ENCODE data around the gene TMEM232.

The TMEM232 gene

GRCh38 chr5:110414360-110414759 is 312.1 kb downstream of the TMEM232 start:
- no peak for DNase-seq (ENCODE audit: extremely low read depth, low read depth)
- peak; percentile 62 for TF ChIP-seq CTCF (IDR thresholded peaks at IDR 0.05; ENCODE audit: low read depth, low read length)

GRCh38 chr5:110413856-110414255 is 312.6 kb downstream of the TMEM232 start:
- DNase-seq (ENCODE audit: extremely low read depth, low read depth): no peak
- no peak for TF ChIP-seq CTCF (IDR thresholded peaks at IDR 0.05; ENCODE audit: low read depth, low read length)

GRCh38 chr5:110409571-110409970 is 316.9 kb downstream of the TMEM232 start:
- no peak for DNase-seq (ENCODE audit: extremely low read depth, low read depth)
- TF ChIP-seq CTCF (IDR thresholded peaks at IDR 0.05; ENCODE audit: low read depth, low read length): no peak

GRCh38 chr5:110402562-110402961 is 323.9 kb downstream of the TMEM232 start:
- TF ChIP-seq CTCF (IDR thresholded peaks at IDR 0.05; ENCODE audit: low read depth, low read length): no peak
- DNase-seq (ENCODE audit: extremely low read depth, low read depth): no peak

GRCh38 chr5:110401881-110402280 is 324.6 kb downstream of the TMEM232 start:
- no peak for DNase-seq (ENCODE audit: extremely low read depth, low read depth)
- TF ChIP-seq CTCF (IDR thresholded peaks at IDR 0.05; ENCODE audit: low read depth, low read length): no peak

- no peak for DNase-seq (ENCODE audit: extremely low read depth, low read depth)
Observed at GRCh38 chr5:110398951-110399350, 327.5 kb downstream of the TMEM232 start.

GRCh38 chr5:110397281-110397680 is 329.2 kb downstream of the TMEM232 start:
- DNase-seq (ENCODE audit: extremely low read depth, low read depth): no peak
- no peak for TF ChIP-seq CTCF (IDR thresholded peaks at IDR 0.05; ENCODE audit: low read depth, low read length)

More at GRCh38 chr5:110398951-110399350, 327.5 kb downstream of the TMEM232 start:
- TF ChIP-seq CTCF (IDR thresholded peaks at IDR 0.05; ENCODE audit: low read depth, low read length): no peak

Measured in AG09319 (cell line).